Liver (tissue), 9 donors: ENCODE results near the gene ZGLP1. TPM values are rescaled to one million over a fixed set of nuclear protein-coding genes. Genes with fewer than 3 reads are reported as not detected.

ENCODE experiments used
- DNase-seq: peaks from one replicate; pipeline ENCODE4 v3.0.0-alpha.2; 2017; ENCODE audit warnings: low spot score
- H3K27ac ChIP-seq, 2 donors: one replicate each; pipeline ENCODE4 v1.7.0; 2013; ENCODE audit warnings: inconsistent platforms in 2 of 2, low read length in 2 of 2, control low read depth in 1 of 2, low read depth in 1 of 2, mild to moderate bottlenecking in 1 of 2
- H3K27me3 ChIP-seq, 4 donors: one replicate each; pipeline versions ENCODE4 v1.6.1 to v1.7.0; 2013; ENCODE audit warnings: low read length in 3 of 4, inconsistent platforms in 1 of 4, mild to moderate bottlenecking in 1 of 4, moderate library complexity in 1 of 4; ENCODE audit not compliant: control insufficient read depth in 4 of 4, insufficient read depth in 4 of 4
- H3K36me3 ChIP-seq, 4 donors: one replicate each; pipeline versions ENCODE4 v1.6.1 to v1.7.0; 2013; ENCODE audit warnings: low read length in 3 of 4, mild to moderate bottlenecking in 3 of 4, low read depth in 1 of 4, moderate library complexity in 1 of 4; ENCODE audit not compliant: control insufficient read depth in 4 of 4, insufficient read depth in 3 of 4
- H3K4me1 ChIP-seq, 4 donors: one replicate each; pipeline versions ENCODE4 v1.6.1 to v1.7.0; 2013; ENCODE audit warnings: low read length in 3 of 4, mild to moderate bottlenecking in 3 of 4, moderate library complexity in 1 of 4; ENCODE audit not compliant: control insufficient read depth in 4 of 4, insufficient read depth in 4 of 4
- H3K4me3 ChIP-seq, 3 donors: one replicate each; pipeline versions ENCODE4 v1.6.1 to v1.7.0; 2013; ENCODE audit warnings: low read length in 3 of 3, control low read depth in 1 of 3, low read depth in 1 of 3, mild to moderate bottlenecking in 1 of 3
- H3K9ac ChIP-seq, 2 donors: one replicate each; pipeline ENCODE4 v1.7.0; 2013; ENCODE audit warnings: low read length in 2 of 2, mild to moderate bottlenecking in 2 of 2, moderate library complexity in 2 of 2, control low read depth in 1 of 2, low read depth in 1 of 2
- H3K9me3 ChIP-seq, 4 donors: one replicate each; pipeline versions ENCODE4 v1.6.1 to v1.7.0; 2013; ENCODE audit warnings: low read length in 3 of 4; ENCODE audit not compliant: control insufficient read depth in 4 of 4
- EGR1 ChIP-seq, 2 donors: IDR thresholded peaks; 2 replicates each; pipeline ENCODE4 v1.6.1; 2016 to 2018; ENCODE audit warnings: antibody characterized with exemption in 2 of 2, low read depth in 2 of 2
- FOXA1 ChIP-seq: IDR thresholded peaks from 2 replicates; pipeline ENCODE4 v1.6.1; 2016; ENCODE audit warnings: antibody characterized with exemption
- FOXA2 ChIP-seq: IDR thresholded peaks from 2 replicates; pipeline ENCODE4 v1.6.1; 2016; ENCODE audit warnings: antibody characterized with exemption
- GABPA ChIP-seq, 2 donors: IDR thresholded peaks in 1 of 2; conservative IDR thresholded peaks in 1 of 2; 2 replicates each; pipeline ENCODE4 v1.6.1; 2016; ENCODE audit warnings: antibody characterized with exemption in 2 of 2, mild to moderate bottlenecking in 1 of 2, moderate library complexity in 1 of 2
- HNF4A ChIP-seq, 2 donors: conservative IDR thresholded peaks; 2 replicates each; pipeline ENCODE4 v1.6.1; 2016; ENCODE audit warnings: antibody characterized with exemption in 2 of 2, mild to moderate bottlenecking in 2 of 2
- HNF4G ChIP-seq: IDR thresholded peaks from 2 replicates; pipeline ENCODE4 v1.6.1; 2016; ENCODE audit warnings: antibody characterized with exemption
- JUND ChIP-seq, 2 donors: IDR thresholded peaks; 2 replicates each; pipeline ENCODE4 v1.6.1; 2016; ENCODE audit warnings: antibody characterized with exemption in 2 of 2
- NR2F2 ChIP-seq: IDR thresholded peaks from 2 replicates; pipeline ENCODE4 v1.6.1; 2016; ENCODE audit warnings: antibody characterized with exemption
- RAD21 ChIP-seq, 2 donors: IDR thresholded peaks; 2 replicates each; pipeline ENCODE4 v1.6.1; 2016; ENCODE audit warnings: antibody characterized with exemption in 2 of 2, mild to moderate bottlenecking in 2 of 2
- RXRA ChIP-seq, 2 donors: IDR thresholded peaks; 2 replicates each; pipeline ENCODE4 v1.6.1; 2017 to 2018; ENCODE audit warnings: antibody characterized with exemption in 2 of 2, mild to moderate bottlenecking in 1 of 2
- SP1 ChIP-seq: IDR thresholded peaks from 2 replicates; pipeline ENCODE4 v1.6.1; 2018; ENCODE audit warnings: antibody characterized with exemption, mild to moderate bottlenecking
- TAF1 ChIP-seq: conservative IDR thresholded peaks from 2 replicates; pipeline ENCODE4 v1.6.1; 2016; ENCODE audit warnings: antibody characterized with exemption, mild to moderate bottlenecking
- YY1 ChIP-seq: IDR thresholded peaks from 2 replicates; pipeline ENCODE4 v1.6.1; 2016; ENCODE audit warnings: antibody characterized with exemption, mild to moderate bottlenecking
- WGBS: extraction: QIAGEN DNeasy Blood & Tissue Kit; methylation state at CpG from one replicate; pipeline ENCODE4 v1.1.7; 2013; 5-methylcytosine and 5-hydroxymethylcytosine counted together
- polyA plus RNA-seq, 2 donors: library from polyadenylated mRNA; stranded (reverse) in 1 of 2; unstranded in 1 of 2; fragments of 200-250 nt in 1 of 2; fragments of >200 nt in 1 of 2; fragmentation: Nextera tagmentation in 1 of 2; extraction: Ambion mirVana in 1 of 2; gene quantifications; one replicate each; pipeline versions ENCODE4 v1.2.1 to v1.2.3, GENCODE V29; 2013 to 2015
- total RNA-seq, 2 donors: library from RNA; depleted of rRNA; stranded (reverse); fragments of >200 nt; gene quantifications; one replicate each; pipeline ENCODE4 v1.2.3, GENCODE V29; 2014
- TF ChIP-seq, protein P1 (sequence below): IDR thresholded peaks from 2 replicates; pipeline ENCODE4 v1.6.1; 2016; ENCODE audit warnings: antibody characterized with exemption
- TF ChIP-seq, protein P2 (sequence below): fragments of 150-350 bp; IDR thresholded peaks from 2 replicates; pipeline ENCODE4 v1.5.1; 2017; ENCODE audit warnings: improper control_type of control experiment, low read depth, low read length; ENCODE audit not compliant: missing input control
- TF ChIP-seq, protein P3 (sequence below): IDR thresholded peaks from 2 replicates; pipeline ENCODE4 v1.6.1; 2016; ENCODE audit warnings: antibody characterized with exemption
- TF ChIP-seq, protein P4 (sequence below): IDR thresholded peaks from 2 replicates; pipeline ENCODE4 v1.6.1; 2016; ENCODE audit warnings: antibody characterized with exemption
- TF ChIP-seq, protein P5 (sequence below): IDR thresholded peaks from 2 replicates; pipeline ENCODE4 v1.6.1; 2016; ENCODE audit warnings: antibody characterized with exemption, mild to moderate bottlenecking
- donor health status: healthy.
- donor health status: healthy.
- donor health status: healthy.
- donor health status: healthy.
- donor health status: healthy.

The ZGLP1 gene
- total and polyA plus RNA-seq, 4 donors, result 0.61 to 1.2 (median 0.82) TPM

DNA sequence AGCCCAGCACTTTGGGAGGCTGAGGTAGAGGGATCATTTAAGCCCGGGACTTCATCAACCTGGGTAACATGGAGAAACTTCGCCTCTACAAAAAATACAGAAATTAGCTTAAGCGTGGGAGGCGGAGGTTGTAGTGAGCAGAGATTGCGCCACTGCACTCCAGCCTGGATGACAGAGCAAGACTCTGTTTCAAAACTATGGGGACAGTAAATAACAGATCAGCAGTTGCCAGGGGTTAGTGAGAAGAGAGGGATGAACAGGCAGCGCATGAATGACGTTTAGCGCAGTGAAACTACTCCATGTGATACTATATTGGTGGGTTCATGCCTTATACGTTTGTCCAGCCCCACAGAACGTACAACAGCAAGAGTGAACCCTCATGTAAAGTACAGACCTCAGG is 36.9 kb upstream of the ZGLP1 start:
- no peaks in the 10 kb centered on the region for H3K9me3 ChIP-seq
- H3K36me3 ChIP-seq, result peaks cover 2 to 10% (median 6%) of the 10 kb centered on the region in 4 donors
- H3K9ac ChIP-seq, result peak overlapping the region in 1 of 2 donors; percentile 5
- H3K4me1 ChIP-seq, result peaks cover 0 to 6% (median 0%) of the 10 kb centered on the region in 4 donors
- no peak overlapping the region for H3K4me3 ChIP-seq
- peak overlapping the region; percentile 65 to 88 for H3K27ac ChIP-seq
- no peaks in the 10 kb centered on the region for H3K27me3 ChIP-seq
- peak; percentile 89 for TF ChIP-seq YY1
- TF ChIP-seq FOXA2, result peak; percentile 87
- TF ChIP-seq RAD21 (IDR thresholded peaks at IDR 0.05), result peak in 1 of 2 donors; percentile 47
- TF ChIP-seq HNF4G, result peak; percentile 33
- TF ChIP-seq, protein P1, sequence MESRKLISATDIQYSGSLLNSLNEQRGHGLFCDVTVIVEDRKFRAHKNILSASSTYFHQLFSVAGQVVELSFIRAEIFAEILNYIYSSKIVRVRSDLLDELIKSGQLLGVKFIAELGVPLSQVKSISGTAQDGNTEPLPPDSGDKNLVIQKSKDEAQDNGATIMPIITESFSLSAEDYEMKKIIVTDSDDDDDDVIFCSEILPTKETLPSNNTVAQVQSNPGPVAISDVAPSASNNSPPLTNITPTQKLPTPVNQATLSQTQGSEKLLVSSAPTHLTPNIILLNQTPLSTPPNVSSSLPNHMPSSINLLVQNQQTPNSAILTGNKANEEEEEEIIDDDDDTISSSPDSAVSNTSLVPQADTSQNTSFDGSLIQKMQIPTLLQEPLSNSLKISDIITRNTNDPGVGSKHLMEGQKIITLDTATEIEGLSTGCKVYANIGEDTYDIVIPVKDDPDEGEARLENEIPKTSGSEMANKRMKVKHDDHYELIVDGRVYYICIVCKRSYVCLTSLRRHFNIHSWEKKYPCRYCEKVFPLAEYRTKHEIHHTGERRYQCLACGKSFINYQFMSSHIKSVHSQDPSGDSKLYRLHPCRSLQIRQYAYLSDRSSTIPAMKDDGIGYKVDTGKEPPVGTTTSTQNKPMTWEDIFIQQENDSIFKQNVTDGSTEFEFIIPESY, result peak; percentile 69
- TF ChIP-seq EGR1 (IDR thresholded peaks at IDR 0.05; ENCODE audit: low read depth in 2 of 2), result peak; percentile 97
- TF ChIP-seq SP1, result peak; percentile 89
- peak in 1 of 2 donors; percentile 67 for TF ChIP-seq JUND (IDR thresholded peaks at IDR 0.05)
- no peak for TF ChIP-seq NR2F2
- TF ChIP-seq TAF1, result peak; percentile 76
- peak; percentile 40 to 86 for TF ChIP-seq RXRA (IDR thresholded peaks at IDR 0.05)
- TF ChIP-seq HNF4A (conservative IDR thresholded peaks at IDR 0.05), result peak; percentile 57 to 76
- TF ChIP-seq GABPA (IDR thresholded peaks at IDR 0.05 in 1 of 2, conservative IDR thresholded peaks at IDR 0.05 in 1 of 2), result peak in 1 of 2 donors; percentile 30
- TF ChIP-seq FOXA1, result peak; percentile 78
- TF ChIP-seq, protein P2, sequence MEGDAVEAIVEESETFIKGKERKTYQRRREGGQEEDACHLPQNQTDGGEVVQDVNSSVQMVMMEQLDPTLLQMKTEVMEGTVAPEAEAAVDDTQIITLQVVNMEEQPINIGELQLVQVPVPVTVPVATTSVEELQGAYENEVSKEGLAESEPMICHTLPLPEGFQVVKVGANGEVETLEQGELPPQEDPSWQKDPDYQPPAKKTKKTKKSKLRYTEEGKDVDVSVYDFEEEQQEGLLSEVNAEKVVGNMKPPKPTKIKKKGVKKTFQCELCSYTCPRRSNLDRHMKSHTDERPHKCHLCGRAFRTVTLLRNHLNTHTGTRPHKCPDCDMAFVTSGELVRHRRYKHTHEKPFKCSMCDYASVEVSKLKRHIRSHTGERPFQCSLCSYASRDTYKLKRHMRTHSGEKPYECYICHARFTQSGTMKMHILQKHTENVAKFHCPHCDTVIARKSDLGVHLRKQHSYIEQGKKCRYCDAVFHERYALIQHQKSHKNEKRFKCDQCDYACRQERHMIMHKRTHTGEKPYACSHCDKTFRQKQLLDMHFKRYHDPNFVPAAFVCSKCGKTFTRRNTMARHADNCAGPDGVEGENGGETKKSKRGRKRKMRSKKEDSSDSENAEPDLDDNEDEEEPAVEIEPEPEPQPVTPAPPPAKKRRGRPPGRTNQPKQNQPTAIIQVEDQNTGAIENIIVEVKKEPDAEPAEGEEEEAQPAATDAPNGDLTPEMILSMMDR, result no peak
- TF ChIP-seq, protein P3, sequence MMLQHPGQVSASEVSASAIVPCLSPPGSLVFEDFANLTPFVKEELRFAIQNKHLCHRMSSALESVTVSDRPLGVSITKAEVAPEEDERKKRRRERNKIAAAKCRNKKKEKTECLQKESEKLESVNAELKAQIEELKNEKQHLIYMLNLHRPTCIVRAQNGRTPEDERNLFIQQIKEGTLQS, result no peak
- TF ChIP-seq, protein P4, sequence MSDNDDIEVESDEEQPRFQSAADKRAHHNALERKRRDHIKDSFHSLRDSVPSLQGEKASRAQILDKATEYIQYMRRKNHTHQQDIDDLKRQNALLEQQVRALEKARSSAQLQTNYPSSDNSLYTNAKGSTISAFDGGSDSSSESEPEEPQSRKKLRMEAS, result peak; percentile 65
- TF ChIP-seq, protein P5, sequence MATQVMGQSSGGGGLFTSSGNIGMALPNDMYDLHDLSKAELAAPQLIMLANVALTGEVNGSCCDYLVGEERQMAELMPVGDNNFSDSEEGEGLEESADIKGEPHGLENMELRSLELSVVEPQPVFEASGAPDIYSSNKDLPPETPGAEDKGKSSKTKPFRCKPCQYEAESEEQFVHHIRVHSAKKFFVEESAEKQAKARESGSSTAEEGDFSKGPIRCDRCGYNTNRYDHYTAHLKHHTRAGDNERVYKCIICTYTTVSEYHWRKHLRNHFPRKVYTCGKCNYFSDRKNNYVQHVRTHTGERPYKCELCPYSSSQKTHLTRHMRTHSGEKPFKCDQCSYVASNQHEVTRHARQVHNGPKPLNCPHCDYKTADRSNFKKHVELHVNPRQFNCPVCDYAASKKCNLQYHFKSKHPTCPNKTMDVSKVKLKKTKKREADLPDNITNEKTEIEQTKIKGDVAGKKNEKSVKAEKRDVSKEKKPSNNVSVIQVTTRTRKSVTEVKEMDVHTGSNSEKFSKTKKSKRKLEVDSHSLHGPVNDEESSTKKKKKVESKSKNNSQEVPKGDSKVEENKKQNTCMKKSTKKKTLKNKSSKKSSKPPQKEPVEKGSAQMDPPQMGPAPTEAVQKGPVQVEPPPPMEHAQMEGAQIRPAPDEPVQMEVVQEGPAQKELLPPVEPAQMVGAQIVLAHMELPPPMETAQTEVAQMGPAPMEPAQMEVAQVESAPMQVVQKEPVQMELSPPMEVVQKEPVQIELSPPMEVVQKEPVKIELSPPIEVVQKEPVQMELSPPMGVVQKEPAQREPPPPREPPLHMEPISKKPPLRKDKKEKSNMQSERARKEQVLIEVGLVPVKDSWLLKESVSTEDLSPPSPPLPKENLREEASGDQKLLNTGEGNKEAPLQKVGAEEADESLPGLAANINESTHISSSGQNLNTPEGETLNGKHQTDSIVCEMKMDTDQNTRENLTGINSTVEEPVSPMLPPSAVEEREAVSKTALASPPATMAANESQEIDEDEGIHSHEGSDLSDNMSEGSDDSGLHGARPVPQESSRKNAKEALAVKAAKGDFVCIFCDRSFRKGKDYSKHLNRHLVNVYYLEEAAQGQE, result peak; percentile 84
- DNase-seq, result no peak
- 26% methylated on average over 10 of the region's 10 CpGs for WGBS
